Stimulated activated CD8-positive, alpha-beta memory T cell treated with anti-CD3 and anti-CD28 coated beads, Interleukin-7, amount 100 ng/mL, for 48 hours (primary cell): Measurements from ENCODE around the gene L3MBTL4.

Source experiments
- DNase-seq, 2 donors: peaks; one replicate each; pipeline ENCODE4 v3.0.0-alpha.2; 2020; ENCODE audit warnings: low read depth in 1 of 2; ENCODE audit errors: extremely low read depth in 1 of 2

L3MBTL4 gene

GRCh38 chr18:6004119-6004518 is 410.6 kb downstream of the L3MBTL4 start:
- no peak for DNase-seq

- DNase-seq = no peak
These were observed 412.8 kb downstream of the L3MBTL4 start for GRCh38 chr18:6001867-6002266.

DNA sequence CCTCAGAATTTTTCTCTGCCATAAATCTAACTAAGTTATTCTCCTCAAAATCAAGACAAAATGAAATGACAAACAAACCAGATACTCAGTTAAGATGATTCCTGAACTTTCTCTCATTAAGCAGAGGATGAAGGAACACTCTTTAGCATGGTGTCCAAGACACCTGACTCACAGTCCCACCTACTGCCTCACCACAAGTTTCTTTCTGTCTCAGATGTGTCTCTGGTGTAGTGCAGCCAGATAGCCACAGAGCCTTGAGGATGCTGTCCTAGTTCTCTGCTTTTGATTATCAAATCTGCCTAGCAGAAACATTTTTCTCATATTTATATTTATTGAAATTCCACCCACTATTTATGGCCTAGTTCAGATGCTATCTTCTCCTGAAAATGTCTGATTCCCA is 415.8 kb downstream of the L3MBTL4 start:
- no peak for DNase-seq

DNA sequence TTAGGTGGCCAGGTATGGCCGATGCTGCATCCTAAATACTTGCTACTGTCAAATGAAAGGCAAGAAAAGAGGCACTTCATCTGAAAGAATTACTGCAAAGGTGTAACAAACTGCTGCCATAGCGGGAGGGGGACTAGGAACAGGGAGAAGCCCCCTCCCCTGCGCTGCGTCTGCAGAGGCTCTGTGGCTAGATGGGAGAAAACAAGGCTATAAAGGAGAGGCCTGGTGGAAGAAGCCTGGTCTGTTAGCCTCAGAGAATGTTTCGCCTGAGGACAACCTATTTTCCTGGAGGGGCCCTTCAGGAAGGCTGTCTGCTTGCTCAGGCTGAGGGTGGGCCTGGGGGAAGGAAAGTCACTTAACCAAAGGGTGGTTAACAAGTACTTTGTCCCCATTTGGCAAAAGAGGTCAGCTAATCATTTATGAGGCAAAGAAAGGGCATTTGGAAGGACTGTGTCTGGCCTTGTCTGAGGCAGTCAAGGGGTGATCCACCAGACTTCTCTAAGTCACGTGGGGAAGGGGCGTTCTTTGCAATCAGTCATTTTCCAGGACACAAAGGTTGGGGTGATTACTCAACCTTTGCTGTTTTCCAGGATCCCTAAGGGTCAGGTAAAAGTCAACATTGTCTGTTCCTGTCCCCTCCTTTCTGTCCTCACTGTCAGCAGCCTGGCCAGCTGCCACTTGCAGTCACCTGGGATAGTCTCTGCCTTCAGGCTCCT is 416.4 kb downstream of the L3MBTL4 start:
- no peak for DNase-seq

DNA sequence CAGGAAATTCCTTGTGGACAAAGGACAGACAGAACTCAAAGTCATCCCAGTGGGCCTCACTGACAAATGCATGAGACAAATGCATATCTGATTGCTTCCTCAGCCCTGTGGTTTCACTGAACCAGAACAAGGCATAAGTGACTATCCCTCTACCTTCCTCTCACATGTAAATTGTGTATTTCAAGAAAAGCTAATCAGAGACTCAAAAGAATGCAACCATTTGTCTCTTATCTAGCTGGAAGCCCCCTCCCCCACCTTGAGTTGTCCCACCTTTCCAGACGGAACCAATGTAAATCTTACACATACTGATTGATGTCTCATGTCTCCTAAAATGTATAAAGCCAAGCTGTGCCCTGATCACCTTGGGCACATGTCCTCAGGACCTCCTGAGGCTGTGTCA is 417.4 kb downstream of the L3MBTL4 start:
- DNase-seq = no peak

DNA sequence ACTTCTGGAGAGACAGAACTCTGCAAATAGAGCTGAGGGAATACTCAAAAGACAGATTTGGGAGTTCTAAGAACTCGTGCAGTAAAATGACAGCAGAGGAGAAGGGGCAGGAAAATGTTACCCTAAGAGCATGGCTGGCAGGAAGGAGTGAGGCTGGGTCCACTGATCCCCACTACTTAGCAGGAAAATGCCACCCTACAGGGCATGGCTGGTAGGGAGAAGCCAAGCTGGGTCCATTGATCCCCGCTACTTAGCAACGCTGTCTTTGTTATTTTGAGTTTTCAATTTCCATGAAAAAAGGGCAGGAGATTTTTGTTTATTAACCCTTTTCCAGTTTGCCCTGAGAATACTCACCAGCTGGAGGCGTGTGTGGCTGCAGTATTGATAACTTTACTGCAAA is 419.1 kb downstream of the L3MBTL4 start:
- DNase-seq = no peak

- no peak for DNase-seq
These were observed 420.8 kb downstream of the L3MBTL4 start for GRCh38 chr18:5993938-5994337.

DNA sequence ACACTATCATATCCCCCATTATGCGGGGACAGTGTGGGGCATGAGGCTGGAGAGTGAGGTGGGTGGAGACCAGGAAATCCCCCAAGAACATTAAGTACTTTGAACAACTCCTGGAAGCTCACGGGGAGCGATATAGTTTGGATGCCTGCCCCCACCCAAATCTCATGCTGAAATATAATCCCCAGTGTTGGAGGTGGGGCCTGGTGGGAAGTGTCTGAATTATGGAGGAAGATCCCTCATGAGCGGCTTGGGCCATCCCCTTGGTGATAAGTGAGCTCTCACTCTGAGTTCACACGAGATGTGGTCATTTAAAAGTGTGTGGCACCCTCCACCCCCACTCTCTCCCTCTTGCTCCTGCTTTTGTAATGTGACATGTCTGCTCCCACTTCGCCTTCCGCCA is 422.3 kb downstream of the L3MBTL4 start:
- DNase-seq = no peak

- no peak for DNase-seq
These were observed 427.5 kb downstream of the L3MBTL4 start for GRCh38 chr18:5987249-5987648.

GRCh38 chr18:5986257-5986931 is 428.3 kb downstream of the L3MBTL4 start:
- DNase-seq = no peak

DNA sequence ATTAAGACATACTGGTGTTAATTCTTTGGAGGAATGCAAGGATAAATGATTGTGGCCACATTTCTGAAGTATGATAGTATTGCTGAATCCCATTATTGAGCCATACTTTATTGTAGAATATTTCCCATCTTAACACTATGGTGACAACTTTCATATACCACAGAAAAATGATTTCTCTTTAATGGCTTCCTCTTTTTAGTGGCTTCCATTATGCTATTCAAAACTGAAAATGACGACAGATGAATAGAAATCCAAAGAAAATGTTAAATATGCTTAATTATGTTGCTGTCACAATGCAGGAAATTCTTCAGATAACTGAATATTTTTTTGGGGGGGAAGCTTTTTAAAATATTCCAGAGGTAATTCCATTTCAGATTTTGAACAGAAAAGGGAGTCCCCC is 430.5 kb downstream of the L3MBTL4 start:
- DNase-seq = no peak

DNA sequence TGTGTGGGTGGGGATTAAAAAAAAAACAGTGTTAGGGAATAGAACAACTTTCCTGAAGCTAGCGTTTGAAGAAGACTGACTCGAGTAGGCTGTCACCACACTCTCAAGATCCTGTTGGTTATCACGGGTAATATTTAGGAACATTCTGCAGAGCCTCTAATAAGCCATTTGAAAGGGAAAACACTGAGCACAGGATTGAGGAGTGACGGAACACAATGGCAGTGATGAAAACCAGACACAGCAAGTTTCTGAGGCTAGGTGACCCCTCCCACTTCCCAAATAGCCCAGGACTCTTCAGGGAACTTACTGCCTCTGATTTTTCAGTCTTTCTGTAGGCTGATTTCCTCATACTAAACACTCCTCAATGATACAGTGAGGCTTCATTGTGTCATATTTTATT is 431.2 kb downstream of the L3MBTL4 start:
- DNase-seq = no peak

DNA sequence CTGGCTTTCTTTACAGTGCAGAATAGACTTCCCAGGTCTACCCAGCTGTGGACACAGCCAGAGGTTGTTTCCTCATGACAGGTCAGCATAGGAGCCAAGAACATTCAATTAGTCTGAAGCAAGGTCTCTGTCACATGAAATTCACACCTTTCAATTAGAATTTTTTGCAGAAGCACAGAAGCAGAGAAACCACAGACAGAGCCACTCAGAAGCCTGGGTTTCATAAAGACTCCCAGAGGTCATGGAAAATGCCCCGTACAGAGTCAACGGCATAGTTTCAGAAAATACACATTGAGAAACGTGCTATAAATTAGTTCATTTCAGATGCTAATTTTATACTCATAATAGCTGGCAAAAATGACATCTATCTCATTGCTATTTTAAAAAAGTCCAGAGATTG is 432.4 kb downstream of the L3MBTL4 start:
- no peak for DNase-seq

GRCh38 chr18:5980721-5981120 is 434.0 kb downstream of the L3MBTL4 start:
- no peak for DNase-seq

- no peak for DNase-seq
These were observed 434.7 kb downstream of the L3MBTL4 start for GRCh38 chr18:5979971-5980457.

GRCh38 chr18:5979176-5979888 is 435.4 kb downstream of the L3MBTL4 start:
- DNase-seq = no peak

DNA sequence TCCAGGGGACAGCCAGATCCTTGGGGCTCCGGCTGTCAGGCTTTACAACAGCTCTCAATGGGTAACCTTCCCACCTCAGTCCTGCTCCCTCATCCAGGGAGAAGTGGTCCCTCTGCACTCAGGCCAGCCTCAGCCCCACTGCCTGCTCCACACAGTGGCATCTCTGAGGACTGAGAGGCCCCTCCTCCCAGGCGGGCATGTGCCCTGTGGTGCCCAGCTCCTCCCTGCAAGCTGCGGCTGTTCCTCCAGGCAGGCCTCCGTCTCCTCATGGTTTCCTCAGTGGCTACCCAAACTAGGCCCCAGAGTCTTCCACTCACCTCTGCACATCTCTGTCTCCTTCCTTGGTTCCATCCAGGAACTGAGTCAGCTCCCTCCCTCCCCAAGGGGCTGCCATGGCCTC is 437.7 kb downstream of the L3MBTL4 start:
- DNase-seq = no peak

GRCh38 chr18:5975111-5976002 is 439.4 kb downstream of the L3MBTL4 start:
- DNase-seq = no peak

GRCh38 chr18:5974696-5975095 is 440.0 kb downstream of the L3MBTL4 start:
- no peak for DNase-seq

DNA sequence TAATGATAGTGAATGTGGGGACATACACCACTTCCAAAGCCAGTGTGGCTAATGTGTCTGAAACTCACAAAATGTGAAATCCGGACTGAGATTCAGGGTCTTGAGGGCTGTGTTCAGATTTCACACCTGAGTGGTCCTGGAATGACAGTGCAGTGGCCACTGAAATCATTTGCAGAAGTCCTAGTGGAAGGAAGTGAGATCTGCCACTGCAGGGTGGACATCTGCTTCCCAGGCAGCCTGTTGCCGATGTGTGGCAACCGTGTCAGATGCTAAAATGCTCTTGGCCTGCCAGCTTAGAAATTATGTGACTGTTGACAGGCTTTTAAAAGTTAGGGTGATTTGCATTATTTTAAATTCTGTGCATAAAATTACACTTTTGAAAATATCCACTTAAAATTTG is 441.6 kb downstream of the L3MBTL4 start:
- DNase-seq = no peak

DNA sequence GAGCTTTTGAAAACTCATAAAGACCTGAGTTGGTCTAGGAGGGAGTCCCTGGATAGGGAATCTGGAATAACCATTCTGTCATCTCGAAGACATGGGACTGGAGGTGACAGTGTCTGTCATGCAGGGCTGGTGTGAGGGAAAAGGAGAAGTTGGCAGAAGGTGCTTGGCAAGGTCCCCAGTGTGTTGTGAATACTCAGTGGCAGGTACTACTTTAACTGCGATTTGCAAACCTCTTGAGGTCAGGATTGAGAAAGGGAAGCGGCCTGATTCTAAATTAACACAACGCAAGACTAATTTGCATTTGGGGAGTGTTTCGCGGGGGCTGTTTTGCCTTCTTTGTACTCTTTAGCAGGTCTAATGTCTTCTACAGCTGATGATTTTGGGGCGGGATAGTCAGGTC is 442.4 kb downstream of the L3MBTL4 start:
- DNase-seq = no peak
